K562 (cell line): ENCODE measurements around the gene PLSCR3. TPM values are rescaled to one million over a fixed set of nuclear protein-coding genes. Genes with fewer than 3 reads are reported as not detected.
"Not testable (repeated sequence)": the region's sequence is repeated elsewhere in the genome, so short reads cannot be mapped to it uniquely, and the experiment has no call there.

Experiments
- ATAC-seq: fragments of 200-7000 bp; cut with Tn5 transposase; 3 replicates; pipeline ENCODE4 v1.9.1; 2020; ENCODE audit warnings: moderate library complexity
- BruUV-seq: library from RNA; stranded (reverse); fragments of 400-500 nt; replicated peaks from 2 replicates; lab custom pipeline; 2021; lab: Mats Ljungman, UMichigan
- CTCF ChIA-PET: fragments of 300-600 bp; formaldehyde crosslinking; extraction: SDS; loops from one replicate; lab custom pipeline; 2021; ENCODE audit warnings: low intra/inter-chr PET ratio; lab: Yijun Ruan, JAX
- POLR2A ChIA-PET: fragments of 300-600, 350-650 bp; sonication (Branson Sonifier 250); formaldehyde crosslinking; extraction: SDS; loops from one replicate; lab custom pipeline; 2021; ENCODE audit warnings: antibody characterized with exemption, inconsistent platforms; lab: Yijun Ruan, JAX
- DNase-seq, 4 experiments: peaks; one replicate each; pipeline versions ENCODE4 v3.0.0 to v3.0.0-alpha.2; 2011 to 2018; ENCODE audit warnings: low spot score in 3 of 4, mixed read lengths in 3 of 4; ENCODE audit errors: extremely low read depth in 1 of 4
- FAIRE-seq: peaks from 2 replicates; lab custom pipeline; 2011; peaks lifted over from hg19 to GRCh38; lab: Jason Lieb, UNC
- H2AFZ ChIP-seq: 2 replicates; pipeline ENCODE4 v1.6.0; 2011; ENCODE audit warnings: low read depth, low read length, control low read depth, inconsistent platforms
- H3K27ac ChIP-seq: fragments of 200-600 bp; 3 replicates; pipeline ENCODE4 v1.8.0; 2011; ENCODE audit warnings: low read depth, mild to moderate bottlenecking, control low read depth, inconsistent platforms, low read length, moderate library complexity, mixed read lengths; ENCODE audit errors: extremely low read depth
- H3K27me3 ChIP-seq, 2 experiments: fragments of 300-600 bp in 1 of 2; 2 replicates in 1 of 2; 3 replicates in 1 of 2; pipeline versions ENCODE4 v1.6.0 to v1.8.0; 2011; ENCODE audit warnings: inconsistent platforms in 2 of 2, low read length in 2 of 2, mild to moderate bottlenecking in 1 of 2, mixed read lengths in 1 of 2, moderate library complexity in 1 of 2; ENCODE audit not compliant: control insufficient read depth in 2 of 2, insufficient read depth in 2 of 2
- H3K36me3 ChIP-seq: fragments of 300-600 bp; 3 replicates; pipeline ENCODE4 v1.8.0; 2011; ENCODE audit warnings: mild to moderate bottlenecking, low read length, inconsistent platforms; ENCODE audit not compliant: control insufficient read depth, insufficient read depth
- H3K4me1 ChIP-seq, 2 experiments: fragments of 200-600 bp in 1 of 2; replicated peaks in 1 of 2; 2 replicates in 1 of 2; 3 replicates in 1 of 2; pipeline versions ENCODE4 v1.5.1 to v1.8.0; 2011; ENCODE audit warnings: inconsistent platforms in 2 of 2, low read length in 2 of 2, mild to moderate bottlenecking in 1 of 2, mixed read lengths in 1 of 2, moderate library complexity in 1 of 2; ENCODE audit not compliant: control insufficient read depth in 2 of 2, insufficient read depth in 2 of 2
- H3K4me2 ChIP-seq: 2 replicates; pipeline ENCODE4 v1.6.1; 2011; ENCODE audit warnings: low read length, control low read depth, inconsistent platforms, mixed read lengths; ENCODE audit not compliant: insufficient read depth
- H3K4me3 ChIP-seq: fragments of 200-600 bp; sonication (generic), shearing (Covaris generic); 2 replicates; pipeline ENCODE4 v1.5.1; 2016; ENCODE audit warnings: control low read depth, inconsistent platforms
- H3K79me2 ChIP-seq: fragments of 200-600 bp; 3 replicates; pipeline ENCODE4 v1.8.0; 2011; ENCODE audit warnings: low read length, inconsistent platforms; ENCODE audit not compliant: control insufficient read depth, insufficient read depth
- H3K9ac ChIP-seq, 2 experiments: 2 replicates each; pipeline versions ENCODE4 v1.6.0 to v1.6.1; 2011; ENCODE audit warnings: low read depth in 2 of 2, low read length in 2 of 2, control low read depth in 1 of 2, inconsistent platforms in 1 of 2, mild to moderate bottlenecking in 1 of 2, mixed read lengths in 1 of 2; ENCODE audit not compliant: insufficient read depth in 1 of 2
- H3K9me1 ChIP-seq: one replicate; pipeline ENCODE4 v1.6.0; 2011; ENCODE audit warnings: inconsistent platforms, mild to moderate bottlenecking, low read length, moderate library complexity; ENCODE audit not compliant: control insufficient read depth, insufficient read depth
- H3K9me3 ChIP-seq: replicated peaks from 2 replicates; pipeline ENCODE4 v1.5.1; 2011; ENCODE audit warnings: low read depth, low read length, inconsistent platforms; ENCODE audit not compliant: control insufficient read depth, insufficient read depth
- H4K20me1 ChIP-seq: replicated peaks from 2 replicates; pipeline ENCODE4 v1.6.1; 2011; ENCODE audit warnings: low read length, inconsistent platforms, mixed read lengths; ENCODE audit not compliant: control insufficient read depth, insufficient read depth
- MAFF ChIP-seq: IDR thresholded peaks from 2 replicates; pipeline ENCODE4 v1.6.1; 2012; ENCODE audit warnings: low read length, improper control_type of control experiment
- MED1 ChIP-seq: sonication (generic); formaldehyde crosslinking; IDR thresholded peaks from 2 replicates; pipeline ENCODE4 v1.8.1; 2023; ENCODE audit warnings: missing genetic modification reagents, borderline replicate concordance
- PHTF2 ChIP-seq: fragments of 250-450 bp; sonication (Bioruptor Pico); IDR thresholded peaks from 2 replicates; pipeline ENCODE4 v1.5.0; 2021; ENCODE audit warnings: mild to moderate bottlenecking
- ZNF780A ChIP-seq: fragments of 250-450 bp; sonication (Bioruptor Pico); IDR thresholded peaks from 2 replicates; pipeline ENCODE4 v1.5.0; 2021; ENCODE audit warnings: mild to moderate bottlenecking
- WGBS: fragments of 100-300 bp; shearing (Covaris generic); methylation state at CpG from one replicate; pipeline ENCODE4 v1.1.6; 2016; ENCODE audit warnings: low coverage, mixed read lengths; ENCODE audit not compliant: insufficient coverage; ENCODE audit errors: missing lambda C conversion rate; 5-methylcytosine and 5-hydroxymethylcytosine counted together
- in situ Hi-C: fragments of 300-500 bp; cut with MboI; formaldehyde crosslinking; loops from 4 replicates; pipeline ENCODE4 v1.15.0; 2018; ENCODE audit warnings: inconsistent platforms, mixed read lengths
- intact Hi-C: fragments of 100-400 bp; cut with micrococcal nuclease; formaldehyde crosslinking; loops from 2 replicates; pipeline ENCODE4 v1.14.2; 2022
- polyA plus RNA-seq, 8 experiments: library from polyadenylated mRNA; depleted of rRNA in 4 of 8; stranded (reverse) in 5 of 8; unstranded in 3 of 8; fragments of >200 nt; fragmentation: Nextera tagmentation in 2 of 8; fragmentation: Illumina TruSeq in 1 of 8; extraction: Ambion mirVana in 2 of 8; extraction: Trizol in 1 of 8; gene quantifications; 2 replicates each; pipeline versions ENCODE4 v1.2.1 to v1.2.3, GENCODE V29; 2011 to 2014; ENCODE audit warnings: inconsistent platforms in 1 of 8, missing spikeins in 1 of 8
- total RNA-seq, 7 experiments: library from RNA; depleted of rRNA in 6 of 7; stranded (reverse); fragments of >200 nt in 6 of 7; fragmentation: Illumina TruSeq in 2 of 7; extraction: Trizol in 2 of 7; gene quantifications; 2 replicates each; pipeline versions ENCODE4 v1.2.1 to v1.2.3, GENCODE V29; 2011 to 2021; ENCODE audit warnings: low replicate concordance in 1 of 7
- TF ChIP-seq, protein P1 (sequence below): fragments of 450-650 bp; IDR thresholded peaks from 2 replicates; pipeline ENCODE4 v1.6.1; 2016; ENCODE audit warnings: borderline replicate concordance
- TF ChIP-seq, protein P2 (sequence below): sonication (generic); formaldehyde crosslinking; IDR thresholded peaks from 2 replicates; pipeline ENCODE4 v1.8.0; 2022; ENCODE audit warnings: mild to moderate bottlenecking, missing genetic modification reagents

The PLSCR3 gene
- total and polyA plus RNA-seq, 9 of the 15 experiments (the other 6 are each of a cell fraction or from before 2014, with no cell fraction given), result 3.2 to 16.8 (median 4.5) TPM

DNA sequence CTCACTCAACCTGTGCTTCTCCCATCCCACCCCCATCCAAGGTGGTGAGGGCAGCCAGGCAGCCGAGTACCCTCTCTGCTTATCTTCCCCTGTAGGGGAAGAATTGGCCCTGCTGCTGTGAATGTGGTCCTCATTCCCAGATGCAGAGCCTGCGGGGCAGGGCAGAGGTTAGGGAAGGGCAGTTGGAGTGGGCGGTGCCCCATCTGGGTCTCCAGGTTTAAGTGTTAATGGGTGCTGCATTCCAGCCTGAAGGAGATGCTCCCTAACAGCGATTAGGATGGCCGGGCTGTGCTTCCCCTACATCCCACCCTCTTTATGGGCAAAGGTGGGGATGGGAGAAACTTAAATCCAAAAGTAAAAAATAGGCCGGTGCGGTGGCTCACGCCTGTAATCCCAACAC, 27.2 kb downstream of the PLSCR3 start (continued):
- TF ChIP-seq, protein P1, sequence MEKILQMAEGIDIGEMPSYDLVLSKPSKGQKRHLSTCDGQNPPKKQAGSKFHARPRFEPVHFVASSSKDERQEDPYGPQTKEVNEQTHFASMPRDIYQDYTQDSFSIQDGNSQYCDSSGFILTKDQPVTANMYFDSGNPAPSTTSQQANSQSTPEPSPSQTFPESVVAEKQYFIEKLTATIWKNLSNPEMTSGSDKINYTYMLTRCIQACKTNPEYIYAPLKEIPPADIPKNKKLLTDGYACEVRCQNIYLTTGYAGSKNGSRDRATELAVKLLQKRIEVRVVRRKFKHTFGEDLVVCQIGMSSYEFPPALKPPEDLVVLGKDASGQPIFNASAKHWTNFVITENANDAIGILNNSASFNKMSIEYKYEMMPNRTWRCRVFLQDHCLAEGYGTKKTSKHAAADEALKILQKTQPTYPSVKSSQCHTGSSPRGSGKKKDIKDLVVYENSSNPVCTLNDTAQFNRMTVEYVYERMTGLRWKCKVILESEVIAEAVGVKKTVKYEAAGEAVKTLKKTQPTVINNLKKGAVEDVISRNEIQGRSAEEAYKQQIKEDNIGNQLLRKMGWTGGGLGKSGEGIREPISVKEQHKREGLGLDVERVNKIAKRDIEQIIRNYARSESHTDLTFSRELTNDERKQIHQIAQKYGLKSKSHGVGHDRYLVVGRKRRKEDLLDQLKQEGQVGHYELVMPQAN, result no peak
- TF ChIP-seq MAFF (no peak), PHTF2 (no peak), ZNF780A (no peak), MED1 (CRISPR knock-in tag) (no peak)
- TF ChIP-seq, protein P2, sequence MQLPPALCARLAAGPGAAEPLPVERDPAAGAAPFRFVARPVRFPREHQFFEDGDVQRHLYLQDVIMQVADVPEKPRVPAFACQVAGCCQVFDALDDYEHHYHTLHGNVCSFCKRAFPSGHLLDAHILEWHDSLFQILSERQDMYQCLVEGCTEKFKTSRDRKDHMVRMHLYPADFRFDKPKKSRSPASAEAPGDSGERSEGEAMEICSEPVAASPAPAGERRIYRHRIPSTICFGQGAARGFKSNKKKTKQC (CRISPR knock-in tag), result no peak

DNA sequence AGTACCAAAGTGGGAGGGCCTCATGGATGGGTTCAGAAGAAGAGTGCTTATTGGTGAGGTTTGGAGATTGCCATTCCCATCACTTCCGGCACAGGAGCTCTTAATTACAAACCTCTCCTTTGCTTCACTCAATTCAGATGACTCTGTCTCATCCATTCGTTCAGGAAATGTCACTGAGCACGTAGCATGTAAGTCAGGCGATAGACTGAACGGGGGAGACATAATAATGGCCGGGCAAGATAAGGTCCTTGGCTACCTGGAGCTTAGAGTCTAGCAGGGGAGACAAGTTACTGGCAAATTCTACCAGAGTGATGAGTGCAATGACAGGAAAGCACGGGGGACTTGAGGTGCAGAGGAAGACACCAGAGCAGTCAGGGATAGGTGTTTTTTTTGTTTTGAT, 28.4 kb downstream of the PLSCR3 start:
- H3K9ac ChIP-seq, H4K20me1 ChIP-seq, H3K36me3 ChIP-seq, CTCF ChIA-PET, H3K4me2 ChIP-seq, H3K9me3 ChIP-seq, H3K9me1 ChIP-seq, H3K27ac ChIP-seq, BruUV-seq, H3K27me3 ChIP-seq, intact Hi-C loops, H3K4me3 ChIP-seq, H3K79me2 ChIP-seq, H3K4me1 ChIP-seq, in situ Hi-C loops: not testable (repeated sequence)
- ATAC-seq (peak; percentile 92), DNase-seq (peak in 1 of 4 experiments; percentile 60), FAIRE-seq (peak; percentile 99)
- WGBS, result 11% methylated on average over 6 of the region's 7 CpGs
- H2AFZ ChIP-seq, result 0 out of 2 replicates have a peak overlapping the region, but pooled peaks have one; percentile 55
- POLR2A ChIA-PET, result interaction anchor here (0.5 to 1.5 kb wide), 4 partner anchors 13 to 207 kb away, joined by 3 to 6 read pairs (median 3); partner anchors contain the start of gene SLC2A4
